Glomerular visceral epithelial cell (primary cell): Measurements from ENCODE around the gene SSR1.
A peak's percentile ranks its signal among the peaks of the same experiment; 100 is the strongest.
"Not testable (repeated sequence)": the region's sequence is repeated elsewhere in the genome, so short reads cannot be mapped to it uniquely, and the experiment has no call there.

ENCODE experiments used
- DNase-seq: peaks from one replicate; pipeline ENCODE4 v3.0.0-alpha.2; 2016; ENCODE audit errors: extremely low spot score

SSR1 gene

DNA sequence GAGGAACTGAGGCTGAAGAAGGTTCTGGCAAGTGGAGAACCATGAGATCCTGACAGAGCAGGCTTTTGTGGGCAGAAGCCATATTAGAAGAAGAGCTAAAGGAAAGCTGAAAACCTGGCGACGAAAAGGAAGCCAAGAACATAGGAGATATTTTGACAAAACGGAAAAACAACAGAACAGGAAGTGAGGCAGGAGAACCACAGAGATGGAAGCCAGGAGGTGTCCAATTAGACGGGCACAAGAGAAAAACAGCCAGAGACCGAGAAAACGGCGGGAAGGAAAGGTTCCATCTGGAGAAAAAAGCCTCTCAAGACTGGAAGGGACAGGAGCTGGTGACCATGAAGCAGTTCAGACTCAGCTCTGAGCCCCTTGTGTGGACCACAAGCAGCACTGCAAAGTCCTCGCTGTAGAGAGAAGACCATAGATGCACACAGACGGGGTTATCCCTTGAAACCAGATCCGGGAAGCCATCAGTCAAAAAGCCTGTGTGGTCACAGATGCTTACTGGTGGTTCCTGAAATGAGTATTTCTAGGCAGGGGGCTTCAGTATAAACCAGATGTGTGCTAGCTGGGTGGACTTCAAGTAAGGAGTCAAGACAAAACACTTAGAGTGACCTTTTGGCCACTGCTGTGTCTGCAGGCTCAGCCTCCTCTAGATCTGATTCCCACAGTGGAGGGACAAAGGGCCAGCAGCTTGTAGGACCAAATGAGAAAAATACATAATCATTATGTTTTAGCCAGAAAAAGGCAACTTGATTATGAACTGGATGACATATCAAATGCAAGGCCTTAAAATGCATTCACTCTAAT, 30.7 kb downstream of the SSR1 start:
- DNase-seq = no peak

DNA sequence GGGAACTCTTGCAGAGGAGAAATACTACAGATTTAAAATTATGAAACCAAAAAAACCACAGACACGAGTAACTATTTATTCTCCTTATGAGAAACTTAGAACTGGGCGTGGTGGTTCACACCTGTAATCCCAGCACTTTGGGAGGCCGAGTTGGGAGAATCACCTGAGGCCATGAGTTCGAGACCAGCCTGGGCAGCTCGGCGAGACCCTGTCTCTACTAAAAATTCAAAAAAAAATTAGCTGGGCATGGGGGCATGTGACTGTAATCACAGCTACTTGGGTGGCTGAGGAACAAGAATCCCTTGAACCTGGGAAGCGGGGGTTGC, 36.8 kb downstream of the SSR1 start:
- DNase-seq = no peak

GRCh38 chr6:7274525-7274924, 38.5 kb downstream of the SSR1 start:
- DNase-seq = not testable (repeated sequence)

- no peak for DNase-seq
These were observed 39.3 kb downstream of the SSR1 start for GRCh38 chr6:7273709-7274108.

DNA sequence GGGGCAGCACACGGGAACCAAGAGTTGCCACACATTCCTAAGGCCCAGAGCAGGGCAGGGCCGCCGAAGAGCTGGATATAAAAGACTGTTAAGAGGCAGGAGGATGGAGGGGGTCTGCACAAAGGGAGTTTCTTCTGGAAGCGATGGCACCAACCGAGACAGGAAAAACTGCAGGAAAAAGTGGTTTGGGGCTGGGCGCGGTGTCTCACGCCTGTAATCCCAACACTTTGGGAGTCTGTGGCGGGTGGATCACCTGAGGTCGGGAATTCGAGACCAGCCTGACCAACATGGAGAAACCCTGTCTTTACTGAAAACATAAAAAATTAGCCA, 41.8 kb downstream of the SSR1 start:
- no peak for DNase-seq

GRCh38 chr6:7270320-7271204, 42.4 kb downstream of the SSR1 start:
- no peak for DNase-seq

DNA sequence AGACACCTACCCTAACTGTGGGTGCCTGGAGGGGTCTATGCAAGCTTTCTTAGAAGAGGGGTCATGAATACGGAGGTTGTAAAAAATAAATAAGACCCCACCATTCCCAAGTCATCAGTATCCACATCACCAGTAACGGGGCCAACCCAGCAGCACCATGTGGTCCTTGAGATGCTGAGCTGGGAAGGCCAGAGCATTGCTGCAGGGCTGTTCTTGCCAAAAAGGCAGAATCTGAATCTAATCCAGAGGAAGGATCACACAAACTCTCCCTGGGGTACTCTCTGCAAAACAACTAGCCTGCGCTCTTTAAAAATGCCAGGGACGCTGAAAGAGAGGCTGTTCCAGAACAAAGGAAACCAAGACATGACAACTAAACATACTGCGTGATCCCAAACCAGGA, 43.2 kb downstream of the SSR1 start:
- no peak for DNase-seq

DNA sequence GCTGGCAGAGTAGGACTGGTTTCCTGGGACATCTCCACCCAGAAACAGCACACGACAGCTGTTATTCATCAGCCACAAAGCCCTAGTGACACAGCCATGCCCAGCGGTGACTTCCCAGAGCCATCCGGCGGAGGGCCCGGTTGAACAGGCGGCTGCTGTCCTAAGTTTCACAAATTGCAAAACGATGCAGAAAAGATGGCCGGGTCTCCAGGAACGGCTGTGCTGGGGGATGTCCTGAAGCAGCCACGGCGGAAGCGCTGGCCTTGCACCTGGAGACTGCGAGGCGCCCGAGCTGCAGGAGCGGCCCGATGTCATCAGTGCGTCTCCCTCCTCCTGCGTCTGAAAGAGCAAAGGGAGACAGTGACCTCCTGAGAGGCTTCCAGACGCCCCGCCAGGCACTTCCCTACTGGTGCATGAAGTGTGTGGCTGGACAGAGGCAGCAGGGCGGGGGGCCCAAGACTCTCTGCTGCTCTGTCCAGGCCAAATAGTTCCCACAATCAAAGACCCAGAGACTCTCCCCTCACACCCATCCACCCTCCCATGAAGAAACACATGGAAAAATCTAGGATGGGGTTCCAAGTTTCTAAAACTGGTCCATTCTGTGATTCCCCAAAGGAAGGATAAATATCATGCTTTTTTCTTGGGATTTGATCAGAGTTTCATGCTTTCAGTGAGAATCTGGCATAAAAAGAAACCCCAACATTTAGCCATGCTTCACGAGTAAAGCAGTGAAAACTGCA, 44.0 kb downstream of the SSR1 start:
- DNase-seq = no peak

GRCh38 chr6:7268362-7268761, 44.6 kb downstream of the SSR1 start:
- DNase-seq = no peak

DNA sequence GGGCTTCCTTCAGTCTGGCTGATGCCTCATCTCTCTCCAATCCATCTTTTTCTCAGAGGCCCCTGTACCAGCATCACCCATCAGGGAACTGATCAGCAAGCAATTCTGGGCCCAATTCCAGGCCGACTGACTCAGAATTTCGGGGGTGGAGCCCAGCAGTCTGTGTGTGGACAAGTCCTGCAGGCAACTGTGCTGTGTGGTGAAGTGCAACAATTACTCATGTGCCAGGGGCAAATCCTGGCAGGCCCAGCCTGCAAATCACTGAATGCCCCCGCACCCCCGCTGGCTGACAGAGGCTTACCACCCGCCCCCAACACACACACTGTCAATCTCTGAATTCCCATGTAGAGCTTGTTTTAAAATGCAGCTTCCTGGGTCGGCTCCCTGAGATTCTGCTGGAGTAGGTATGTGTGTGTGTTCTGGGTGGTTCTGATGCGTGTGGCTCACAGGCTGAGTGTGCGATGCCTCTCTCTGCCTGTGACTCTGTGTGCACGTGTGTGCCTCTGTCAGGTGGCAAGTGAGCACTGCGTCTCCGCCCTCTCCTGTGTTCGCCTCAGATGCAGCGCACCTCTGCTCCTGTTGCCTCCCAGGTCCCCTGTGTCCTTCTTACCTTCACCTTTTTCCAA, 45.4 kb downstream of the SSR1 start:
- peak; percentile 91 for DNase-seq

GRCh38 chr6:7267071-7267465, 45.9 kb downstream of the SSR1 start:
- no peak for DNase-seq

DNA sequence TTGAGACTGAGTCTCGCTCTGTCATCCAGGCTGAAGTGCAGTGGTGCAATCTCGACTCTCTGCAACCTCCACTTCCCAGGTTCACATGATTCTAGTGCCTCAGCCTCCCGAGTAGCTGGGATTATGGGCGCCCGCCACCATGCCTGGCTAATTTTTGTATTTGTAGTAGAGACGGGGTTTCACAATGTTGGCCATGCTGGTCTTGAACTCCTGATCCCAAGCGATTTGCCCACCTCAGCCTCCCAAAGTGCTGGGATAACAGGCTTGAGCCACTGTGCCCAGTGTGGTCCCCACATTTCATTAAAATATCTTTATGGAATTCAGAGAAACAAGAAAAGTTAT, 47.6 kb downstream of the SSR1 start:
- DNase-seq = not testable (repeated sequence)

DNA sequence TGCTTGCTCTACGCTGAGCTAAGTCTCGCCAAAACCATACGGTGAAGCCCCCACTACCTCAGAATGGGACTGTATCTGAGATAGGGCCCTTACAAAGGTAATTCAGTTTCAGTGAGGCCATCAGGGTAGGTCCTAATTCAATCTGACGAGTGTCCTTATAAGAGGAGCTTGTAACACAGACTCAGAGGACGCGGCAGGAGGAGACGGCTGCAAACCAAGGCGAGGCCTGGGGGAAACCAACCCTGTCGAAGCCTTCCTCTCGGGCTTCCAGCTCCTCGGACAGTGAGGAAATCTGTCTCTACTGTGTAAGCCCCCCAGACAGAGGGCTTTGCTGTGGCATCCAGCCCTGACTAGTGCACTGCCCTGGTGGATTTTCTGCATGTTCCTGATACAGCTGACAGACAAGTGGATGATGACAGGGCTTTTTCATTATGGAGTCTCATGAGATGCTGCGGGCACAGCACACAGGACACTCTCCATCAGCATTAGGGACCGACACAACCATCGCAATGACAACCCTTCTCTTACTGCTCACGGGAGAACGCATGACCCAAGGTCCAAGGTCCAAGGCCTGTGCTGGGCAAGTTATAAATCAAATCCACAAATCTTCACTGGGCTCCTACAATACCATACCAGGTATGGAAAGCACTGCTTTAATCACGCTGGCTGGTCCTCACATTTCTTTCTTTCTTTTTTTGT, 48.2 kb downstream of the SSR1 start:
- DNase-seq = no peak

- no peak for DNase-seq
These were observed 49.0 kb downstream of the SSR1 start for GRCh38 chr6:7264041-7264440.

DNA sequence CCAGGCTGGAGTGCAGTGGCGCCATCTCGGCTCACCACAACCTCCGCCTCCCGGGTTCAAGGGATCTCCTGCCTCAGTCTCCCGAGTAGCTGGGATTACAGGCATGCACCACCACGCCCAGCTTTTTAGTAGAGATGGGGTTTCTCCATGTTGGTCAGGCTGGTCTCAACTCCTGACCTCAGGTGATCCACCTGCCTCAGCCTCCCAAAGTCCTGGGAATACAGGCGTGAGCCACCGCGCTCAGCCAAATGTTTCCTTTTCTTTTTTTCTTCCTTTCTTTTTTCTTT, 49.5 kb downstream of the SSR1 start:
- not testable (repeated sequence) for DNase-seq

- no peak for DNase-seq
These were observed 50.1 kb downstream of the SSR1 start for GRCh38 chr6:7262746-7263518.

DNA sequence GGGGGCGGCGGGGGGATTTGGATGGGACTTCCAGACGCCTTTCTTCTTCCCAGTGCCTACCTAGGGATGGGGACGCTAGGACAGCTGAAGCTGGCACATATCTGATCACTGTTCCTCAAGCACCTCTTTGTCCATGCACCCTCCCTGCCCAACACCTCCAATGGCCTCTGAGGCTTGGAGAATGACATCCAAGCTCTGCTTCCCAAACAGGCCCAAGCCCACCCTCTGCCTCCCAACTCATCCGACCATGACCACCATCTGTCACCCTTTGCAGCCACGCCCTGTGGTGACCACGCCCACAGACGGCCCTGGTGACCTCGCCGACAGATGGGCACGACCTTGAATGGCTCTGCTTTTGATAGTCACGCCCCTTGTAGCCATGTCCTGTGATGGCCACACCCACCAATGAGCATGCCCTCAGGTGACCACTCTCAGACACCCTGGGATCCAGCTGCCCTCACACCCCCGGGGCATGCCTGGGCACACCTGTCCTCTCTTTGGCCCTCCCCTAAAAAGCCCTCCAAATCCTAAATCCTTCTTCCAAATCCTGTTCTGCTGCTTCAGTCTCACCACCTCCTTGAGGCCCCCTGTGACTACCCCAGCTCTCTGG, 51.0 kb downstream of the SSR1 start:
- DNase-seq = peak; percentile 31

DNA sequence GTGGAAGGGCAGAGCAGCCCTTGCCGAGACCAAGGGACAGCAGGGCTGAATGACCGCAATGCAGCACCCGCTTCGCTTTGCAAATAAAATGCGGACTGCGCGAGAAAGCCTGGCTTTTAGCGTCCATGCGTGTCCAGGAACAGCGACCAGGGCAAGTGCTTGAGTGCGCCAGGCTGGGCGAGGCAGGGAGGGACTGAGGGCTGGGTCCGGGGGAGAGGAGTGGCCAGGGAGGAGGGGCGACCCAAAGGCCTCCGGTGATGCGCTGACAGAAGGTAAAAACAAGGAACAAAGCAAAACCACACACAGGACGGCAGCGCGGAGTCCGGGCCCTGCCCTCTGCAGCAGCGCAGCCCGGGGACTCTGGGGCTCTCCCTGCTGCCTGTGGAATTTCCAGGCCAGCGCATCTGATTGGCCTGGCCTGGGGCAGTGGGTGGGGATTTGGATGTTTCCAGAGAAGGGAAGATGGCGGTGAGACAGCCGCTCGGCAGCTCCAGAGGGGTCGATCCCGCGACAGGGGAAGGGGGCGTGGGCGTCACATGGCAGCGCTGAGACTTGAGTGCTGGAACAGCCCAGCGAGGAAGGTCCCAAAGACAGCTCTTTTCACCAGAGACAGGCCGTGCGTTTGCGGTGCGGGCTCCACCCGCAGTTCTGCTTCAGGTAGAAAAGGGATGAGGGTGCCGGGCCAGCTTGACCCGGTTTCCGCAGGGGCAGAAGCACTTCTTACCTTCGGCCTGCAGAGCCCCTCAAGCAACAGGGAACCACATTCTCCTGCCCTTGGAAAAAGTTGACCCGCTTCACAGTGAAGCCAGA, 51.8 kb downstream of the SSR1 start:
- DNase-seq = peak; percentile 92

- no peak for DNase-seq
These were observed 52.5 kb downstream of the SSR1 start for GRCh38 chr6:7260291-7261031.
